A549 treated with AZD9567 at 1 μM for 4 hours (cell line): ENCODE measurements around the gene MRPS12. TPM values are rescaled to one million over a fixed set of nuclear protein-coding genes. Genes with fewer than 3 reads are reported as not detected.

Experiments used
- total RNA-seq: library from RNA; stranded (reverse); fragments of 200-300 nt; extraction: Qiagen RNA extraction; gene quantifications from 5 replicates; pipeline ENCODE4 v1.2.3, GENCODE V29; 2022; ENCODE audit not compliant: insufficient read depth

The MRPS12 gene
- total RNA-seq, result 240 to 311 TPM (median 272 TPM) in 5 replicates

DNA sequence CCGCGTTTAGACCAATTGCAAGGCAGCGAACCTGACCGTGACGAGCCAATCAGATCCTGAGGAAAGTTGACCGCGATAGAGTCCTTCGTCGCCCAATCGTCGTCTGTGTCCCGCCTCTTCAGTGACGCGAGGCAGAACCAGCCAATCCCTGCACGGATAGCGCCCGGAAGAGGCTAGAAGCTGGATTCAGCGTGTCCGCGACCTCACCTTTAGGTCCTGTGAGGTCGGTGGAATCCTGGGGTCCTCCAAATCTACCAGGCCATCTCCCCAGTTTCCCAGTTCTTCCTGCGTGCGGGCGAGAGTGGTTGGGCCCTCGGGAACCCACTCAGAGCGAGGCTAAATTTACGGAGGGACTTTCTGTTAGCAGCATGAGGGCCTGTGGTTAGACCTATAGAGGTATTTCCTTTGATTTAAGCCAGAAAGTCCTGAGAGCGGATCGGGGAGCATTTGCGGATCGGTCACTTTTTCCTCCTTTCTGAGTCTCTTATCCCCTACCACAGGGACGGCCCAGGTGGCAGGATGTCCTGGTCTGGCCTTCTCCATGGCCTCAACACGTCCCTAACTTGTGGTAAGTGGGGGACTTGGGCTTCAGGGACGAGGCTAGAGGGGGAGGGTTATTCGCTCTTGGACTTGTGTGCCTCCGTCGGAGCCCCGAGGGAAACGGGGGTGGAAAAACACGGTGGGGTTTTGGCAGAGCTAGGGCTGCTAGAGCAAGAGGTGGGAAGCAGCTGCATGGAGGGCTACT, at the start of gene MRPS12:
TSS of gene MRPS12 (plus strand) at position 169 of the 745 bp plus-strand sequence. CDS start at position 520, 351 bp downstream.

DNA sequence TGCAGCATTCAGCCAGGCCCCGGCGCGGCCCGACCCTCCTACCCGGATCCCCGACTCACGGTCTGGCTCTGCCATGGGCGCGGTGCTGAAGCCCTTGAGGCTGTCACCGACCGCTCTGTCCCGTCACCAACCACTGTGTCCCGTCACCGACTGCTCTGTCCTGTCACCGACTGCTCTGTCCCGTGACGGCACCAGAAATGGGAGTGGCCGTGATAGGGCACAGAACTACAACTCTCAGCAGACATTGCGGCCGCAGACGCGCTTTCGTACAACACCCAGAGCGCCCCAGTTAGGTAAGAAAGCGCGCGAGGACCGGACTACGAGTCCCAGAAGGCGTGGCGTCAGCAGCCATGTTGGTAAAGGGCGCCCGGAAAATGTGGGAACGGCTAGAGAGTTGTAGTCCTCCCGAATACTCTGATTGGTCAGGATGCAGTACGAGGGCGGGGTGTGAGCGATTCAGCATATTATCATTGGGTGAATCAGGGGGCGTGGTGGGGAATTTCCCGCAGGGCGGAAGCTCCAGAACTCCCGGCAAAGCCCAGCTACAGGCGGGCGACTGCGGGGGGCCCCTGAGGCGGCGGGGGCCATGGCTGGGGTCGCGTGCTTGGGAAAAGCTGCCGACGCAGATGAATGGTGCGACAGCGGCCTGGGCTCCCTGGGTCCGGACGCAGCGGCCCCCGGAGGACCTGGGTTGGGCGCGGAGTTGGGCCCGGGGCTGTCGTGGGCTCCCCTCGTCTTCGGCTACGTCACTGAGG, 31.1 kb upstream of the MRPS12 start, which contains the start of the genes NFKBIB and SIRT2:
TSS of gene NFKBIB (plus strand) at position 523 of the 755 bp plus-strand sequence. CDS start at position 587, 64 bp downstream.
TSS of gene SIRT2 (minus strand) at position 172 of the 755 bp plus-strand sequence. CDS start at position 75, 97 bp downstream.

DNA sequence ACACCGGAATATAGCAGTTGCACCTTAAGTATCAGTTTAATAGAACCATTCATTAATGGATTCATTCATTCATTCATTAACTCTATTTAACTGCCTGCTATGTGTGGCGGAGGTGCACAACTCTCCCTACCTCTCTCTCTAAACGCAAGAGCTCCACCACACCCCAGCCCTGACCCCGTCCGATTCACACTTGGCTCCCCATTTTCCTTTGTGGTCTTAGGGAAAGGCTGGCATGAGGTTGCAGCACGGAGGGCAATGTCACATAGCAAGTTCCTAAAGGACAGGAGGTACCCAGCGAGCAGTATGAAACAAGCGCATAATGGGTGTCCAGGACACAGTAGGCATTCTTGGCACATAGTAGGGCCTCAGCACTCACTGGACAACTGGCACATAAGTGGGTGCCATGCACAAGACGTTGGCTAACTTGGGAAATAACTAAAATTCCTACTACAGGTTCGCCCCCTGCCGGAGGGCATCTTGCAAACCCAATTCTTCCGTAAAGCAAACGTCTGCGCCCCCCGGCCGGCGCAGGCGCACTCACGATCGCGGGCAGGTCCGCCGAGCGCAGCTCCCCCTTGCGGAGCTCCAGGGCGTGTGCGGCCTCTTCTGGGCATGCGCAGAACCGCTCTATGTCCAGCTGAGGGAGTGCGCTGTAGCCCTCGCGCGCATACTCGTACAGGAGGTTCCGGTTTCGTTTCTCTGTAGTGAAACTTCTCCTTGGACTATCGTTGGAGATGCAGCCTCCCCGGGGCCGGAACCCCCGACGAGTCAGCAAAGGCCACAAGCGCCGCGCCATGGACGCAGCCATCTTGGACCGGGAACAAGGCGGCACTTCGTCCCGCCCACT, 592 bp upstream of the MRPS12 start, which contains the start of gene SARS2:
TSS of gene SARS2 (minus strand) at position 835 of the 847 bp plus-strand sequence. CDS start at position 808, 27 bp downstream.

DNA sequence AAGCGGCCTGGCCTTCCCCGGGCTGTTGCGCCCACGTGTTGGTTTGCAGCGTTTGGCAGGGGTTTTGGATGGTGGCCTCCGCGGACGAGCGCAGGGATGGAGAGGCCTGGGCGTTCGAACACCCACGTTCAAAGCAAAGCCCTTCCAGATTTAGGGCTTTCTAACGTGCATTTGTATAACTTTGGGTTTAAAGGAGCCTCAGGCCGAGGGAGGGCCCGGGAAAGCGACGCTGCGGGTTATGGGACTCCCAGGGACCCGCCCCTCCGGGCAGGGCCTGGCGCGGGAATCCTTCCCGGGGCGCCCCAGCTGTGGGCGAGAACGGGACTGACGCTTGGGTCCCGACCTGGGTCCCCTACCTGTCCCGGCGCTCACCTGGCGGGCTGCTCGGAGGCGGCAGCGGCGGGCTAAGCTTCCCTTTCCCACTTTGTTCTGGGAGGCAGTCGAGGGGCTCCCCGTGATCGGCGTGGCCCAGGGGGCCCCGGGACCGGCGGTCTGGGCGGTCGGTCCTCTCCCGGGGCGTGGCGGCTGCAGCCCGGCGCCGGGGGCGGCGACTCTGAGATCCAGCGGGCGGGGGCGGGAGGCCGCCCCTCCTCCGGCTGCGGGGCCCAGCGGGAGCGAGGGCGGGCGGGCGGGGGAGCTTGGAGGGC, 44.6 kb downstream of the MRPS12 start, which contains the start of gene FBXO17:
TSS of gene FBXO17 (minus strand) at position 529 of the 647 bp plus-strand sequence. CDS start 25,423 bp downstream, outside the sequence.

Other genes with a start within 250 kb of the MRPS12 start
- gene CAPN12, start 186.5 kb upstream of the MRPS12 start, total RNA-seq, result 4.3 to 7.3 TPM (median 5.5 TPM) in 5 replicates
- gene LGALS7, start 157.4 kb upstream of the MRPS12 start, total RNA-seq, result 0.23 TPM in 1 of 5 replicates, not detected in the others
- gene LGALS7B, start 141.7 kb upstream of the MRPS12 start, total RNA-seq, result 0.42 to 0.57 TPM (median 0.46 TPM) in 3 of 5 replicates, not detected in the others
- 0.49 to 1.0 TPM (median 0.60 TPM) in 4 of 5 replicates, not detected in the other for gene LGALS4, start 118.0 kb upstream of the MRPS12 start, total RNA-seq
- 264 to 308 TPM (median 279 TPM) in 5 replicates for gene ECH1, start 99.2 kb upstream of the MRPS12 start, total RNA-seq
- gene HNRNPL, start 81.0 kb upstream of the MRPS12 start, total RNA-seq, result 319 to 411 TPM (median 329 TPM) in 5 replicates
- gene RINL, start 52.7 kb upstream of the MRPS12 start, total RNA-seq, result 1.6 to 10.9 TPM (median 2.5 TPM) in 5 replicates
- gene SIRT2, start 31.3 kb upstream of the MRPS12 start, total RNA-seq, result 35.3 to 38.9 TPM (median 36.2 TPM) in 5 replicates
- 67.2 to 126 TPM (median 97.7 TPM) in 5 replicates for gene NFKBIB, start 31.0 kb upstream of the MRPS12 start, total RNA-seq
- gene CCER2, start 18.8 kb upstream of the MRPS12 start, total RNA-seq, result 0.72 to 1.1 TPM (median 0.89 TPM) in 4 of 5 replicates, not detected in the other
- gene SARS2, start 181 bp upstream of the MRPS12 start, total RNA-seq, result 56.5 to 71.5 TPM (median 60.9 TPM) in 5 replicates
- gene FBXO17, start 44.8 kb downstream of the MRPS12 start, total RNA-seq, result 51.9 to 84.2 TPM (median 80.0 TPM) in 5 replicates
- 3.0 to 6.9 TPM (median 3.8 TPM) in 5 replicates for gene FBXO27, start 101.6 kb downstream of the MRPS12 start, total RNA-seq
- gene ACP7, start 153.4 kb downstream of the MRPS12 start, total RNA-seq, result 0.03 to 0.07 TPM (median 0.05 TPM) in 3 of 5 replicates, not detected in the others
- gene PAK4, start 194.8 kb downstream of the MRPS12 start, total RNA-seq, result 88.0 to 108 TPM (median 104 TPM) in 5 replicates